Calu3 (cell line): ENCODE data around the gene SRSF11. TPM values are rescaled to one million over a fixed set of nuclear protein-coding genes. Genes with fewer than 3 reads are reported as not detected.
A peak's percentile ranks its signal among the peaks of the same experiment; 100 is the strongest.
"Not testable (repeated sequence)": the region's sequence is repeated elsewhere in the genome, so short reads cannot be mapped to it uniquely, and the experiment has no call there.

Experiments used
- Bru-seq: library from RNA; stranded (reverse); fragments of 400-500 nt; gene quantifications from one replicate; lab custom pipeline; 2021; lab: Mats Ljungman, UMichigan
- BruChase-seq, 2 experiments: library from RNA; stranded (reverse); fragments of 400-500 nt; gene quantifications; one replicate each; lab custom pipeline; 2021; lab: Mats Ljungman, UMichigan
- BruUV-seq: library from RNA; stranded (reverse); fragments of 400-500 nt; replicated peaks from 2 replicates; lab custom pipeline; 2021; lab: Mats Ljungman, UMichigan
- CTCF ChIA-PET: fragments of 300-600 bp; sonication (Branson Sonifier 250); formaldehyde crosslinking; loops from one replicate; lab custom pipeline; 2022; ENCODE audit warnings: antibody characterized with exemption; lab: Charles Lee
- DNase-seq: peaks from one replicate; pipeline ENCODE4 v3.0.0; 2022
- H3K27ac Mint-ChIP-seq: one replicate; pipeline ENCODE4 v1.8.0; 2022; ENCODE audit warnings: mixed read lengths; ENCODE audit not compliant: unreplicated experiment
- H3K27me3 Mint-ChIP-seq: one replicate; pipeline ENCODE4 v1.8.0; 2022; ENCODE audit warnings: mixed read lengths; ENCODE audit not compliant: unreplicated experiment
- H3K36me3 Mint-ChIP-seq: one replicate; pipeline ENCODE4 v1.8.0; 2022; ENCODE audit warnings: mild to moderate bottlenecking, moderate library complexity, mixed read lengths; ENCODE audit not compliant: insufficient read depth, unreplicated experiment
- H3K4me1 Mint-ChIP-seq: one replicate; pipeline ENCODE4 v1.8.0; 2022; ENCODE audit warnings: mild to moderate bottlenecking, low read depth, mixed read lengths; ENCODE audit not compliant: unreplicated experiment
- H3K4me3 Mint-ChIP-seq: one replicate; pipeline ENCODE4 v1.8.0; 2022; ENCODE audit warnings: mild to moderate bottlenecking, low read depth, moderate library complexity, mixed read lengths; ENCODE audit not compliant: unreplicated experiment
- H3K9me3 Mint-ChIP-seq: one replicate; pipeline ENCODE4 v1.8.0; 2022; ENCODE audit warnings: low read depth, mixed read lengths; ENCODE audit not compliant: unreplicated experiment
- intact Hi-C: fragments of 100-400 bp; cut with micrococcal nuclease; formaldehyde crosslinking; loops from one replicate; pipeline ENCODE4 v1.10.0; 2022; ENCODE audit not compliant: unreplicated experiment
- long read RNA-seq: library from polyadenylated mRNA; stranded (forward); transcript quantifications from one replicate; pipeline ENCODE4 v2.0.0, GENCODE V29; 2022
- total RNA-seq: library from RNA; stranded (reverse); gene quantifications from 2 replicates; pipeline ENCODE4 v1.2.3, GENCODE V29; 2022
- TF ChIP-seq, protein P1 (sequence below): fragments of 200-600 bp; IDR thresholded peaks from one replicate; pipeline ENCODE4 v1.8.0; 2022; ENCODE audit warnings: antibody characterized with exemption; ENCODE audit not compliant: unreplicated experiment

The SRSF11 gene, protein sequence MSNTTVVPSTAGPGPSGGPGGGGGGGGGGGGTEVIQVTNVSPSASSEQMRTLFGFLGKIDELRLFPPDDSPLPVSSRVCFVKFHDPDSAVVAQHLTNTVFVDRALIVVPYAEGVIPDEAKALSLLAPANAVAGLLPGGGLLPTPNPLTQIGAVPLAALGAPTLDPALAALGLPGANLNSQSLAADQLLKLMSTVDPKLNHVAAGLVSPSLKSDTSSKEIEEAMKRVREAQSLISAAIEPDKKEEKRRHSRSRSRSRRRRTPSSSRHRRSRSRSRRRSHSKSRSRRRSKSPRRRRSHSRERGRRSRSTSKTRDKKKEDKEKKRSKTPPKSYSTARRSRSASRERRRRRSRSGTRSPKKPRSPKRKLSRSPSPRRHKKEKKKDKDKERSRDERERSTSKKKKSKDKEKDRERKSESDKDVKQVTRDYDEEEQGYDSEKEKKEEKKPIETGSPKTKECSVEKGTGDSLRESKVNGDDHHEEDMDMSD
- total RNA-seq (143 and 148 TPM in 2 replicates), Bru-seq, nascent RNA (percentile 96 among the genes with signal in this experiment), BruChase-seq, experiment 1, labeled RNA remaining after a 6-hour chase (percentile 96 among the genes with signal in this experiment), BruChase-seq, experiment 2, labeled RNA remaining after a 2-hour chase (percentile 94 among the genes with signal in this experiment)
- long read RNA-seq, full-length matches to known transcripts: 17 of 114 reads
- long read RNA-seq, partial matches to known transcripts: 56 of 114 reads
- long read RNA-seq, other reads (novel, unspliced or antisense): 41 of 114 reads

DNA sequence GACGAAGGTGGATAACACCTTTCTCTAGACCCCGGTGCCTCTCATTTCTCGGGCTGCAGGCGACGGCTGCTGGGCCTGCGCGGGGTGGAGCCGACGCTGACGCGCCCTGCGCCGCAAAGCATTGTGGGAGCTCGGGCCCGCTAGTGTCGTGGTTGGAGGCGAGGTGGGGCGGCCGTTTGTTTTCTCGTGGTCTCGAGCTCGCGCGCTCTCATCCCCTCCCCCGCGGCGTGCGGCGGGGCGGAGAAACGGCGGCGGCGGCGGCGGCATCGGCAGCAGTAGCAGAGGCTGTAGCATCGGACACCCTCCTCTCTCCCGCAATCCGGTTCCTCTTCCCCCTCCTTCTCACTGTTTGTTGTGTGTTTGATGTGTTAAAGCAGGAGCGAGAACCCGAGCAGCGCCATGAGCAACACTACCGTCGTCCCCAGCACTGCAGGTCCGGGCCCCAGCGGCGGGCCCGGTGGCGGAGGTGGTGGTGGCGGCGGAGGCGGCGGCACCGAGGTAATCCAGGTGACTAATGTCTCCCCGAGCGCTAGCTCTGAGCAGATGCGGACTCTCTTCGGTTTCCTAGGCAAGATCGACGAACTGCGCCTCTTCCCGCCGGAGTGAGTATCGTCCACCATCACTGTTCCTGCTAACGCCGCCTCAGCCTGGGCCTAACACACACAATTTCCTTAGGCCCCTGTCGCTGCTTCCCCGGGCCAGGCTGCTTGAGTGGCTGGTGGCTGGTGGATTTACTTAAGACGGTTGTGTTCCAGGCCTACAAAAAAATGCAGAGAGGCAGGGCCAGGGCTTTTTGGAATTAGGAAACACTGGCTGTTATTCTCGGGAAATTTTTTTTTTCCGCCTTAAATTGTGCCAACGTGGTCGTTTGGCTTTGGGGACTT lies at the start of gene SRSF11:
Gene SRSF11 (plus strand): TSS at position 143 of the 884 bp plus-strand sequence. CDS start 257 bp downstream, at position 400.
- Mint-ChIP-seq H3K27me3 (no peaks in the 10 kb centered on the region), H3K4me1 (peaks cover 33% of the 10 kb centered on the region), H3K36me3 (peaks cover 33% of the 10 kb centered on the region), H3K9me3 (no peaks in the 10 kb centered on the region), H3K4me3 (peak within 1 kb of the TSS; percentile 89), H3K27ac (peak within 1 kb of the TSS; percentile 95)
- no TSS peak for BruUV-seq
- peak; percentile 97 for DNase-seq
- intact Hi-C loops: loop anchor here (1.0 to 5.0 kb wide), 2 partner anchors 191 to 267 kb away; partner anchors contain the start of gene CTH
- TF ChIP-seq, protein P1, sequence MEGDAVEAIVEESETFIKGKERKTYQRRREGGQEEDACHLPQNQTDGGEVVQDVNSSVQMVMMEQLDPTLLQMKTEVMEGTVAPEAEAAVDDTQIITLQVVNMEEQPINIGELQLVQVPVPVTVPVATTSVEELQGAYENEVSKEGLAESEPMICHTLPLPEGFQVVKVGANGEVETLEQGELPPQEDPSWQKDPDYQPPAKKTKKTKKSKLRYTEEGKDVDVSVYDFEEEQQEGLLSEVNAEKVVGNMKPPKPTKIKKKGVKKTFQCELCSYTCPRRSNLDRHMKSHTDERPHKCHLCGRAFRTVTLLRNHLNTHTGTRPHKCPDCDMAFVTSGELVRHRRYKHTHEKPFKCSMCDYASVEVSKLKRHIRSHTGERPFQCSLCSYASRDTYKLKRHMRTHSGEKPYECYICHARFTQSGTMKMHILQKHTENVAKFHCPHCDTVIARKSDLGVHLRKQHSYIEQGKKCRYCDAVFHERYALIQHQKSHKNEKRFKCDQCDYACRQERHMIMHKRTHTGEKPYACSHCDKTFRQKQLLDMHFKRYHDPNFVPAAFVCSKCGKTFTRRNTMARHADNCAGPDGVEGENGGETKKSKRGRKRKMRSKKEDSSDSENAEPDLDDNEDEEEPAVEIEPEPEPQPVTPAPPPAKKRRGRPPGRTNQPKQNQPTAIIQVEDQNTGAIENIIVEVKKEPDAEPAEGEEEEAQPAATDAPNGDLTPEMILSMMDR: no peak
- CTCF ChIA-PET: interaction anchor here (1.3 kb wide), 1 partner anchor 189 kb away, joined by 3 read pairs; no protein-coding TSS in a partner anchor

DNA sequence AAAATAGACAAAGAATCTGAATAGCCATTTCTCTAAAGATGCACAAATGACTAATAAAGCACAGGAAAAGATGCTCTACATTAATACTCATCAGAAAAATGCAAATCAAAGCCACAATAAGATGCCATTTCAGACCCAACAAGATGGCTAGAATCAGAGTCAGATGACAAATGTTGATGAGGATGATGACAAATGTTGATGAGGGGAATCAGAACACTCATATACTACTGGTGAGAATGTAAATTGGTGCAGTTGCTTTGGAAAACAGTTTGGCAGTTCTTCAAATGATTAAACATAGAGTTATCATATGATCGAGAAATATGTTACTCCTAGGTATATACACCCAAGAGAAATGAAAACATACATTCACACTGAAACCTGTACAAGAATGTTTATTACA lies 49.7 kb upstream of the SRSF11 start:
- no peaks in the 10 kb centered on the region for H3K27me3 Mint-ChIP-seq
- no peaks in the 10 kb centered on the region for H3K9me3 Mint-ChIP-seq
- TF ChIP-seq, protein P1: no peak
- H3K4me1 Mint-ChIP-seq: peaks cover 10% of the 10 kb centered on the region
- no peaks in the 10 kb centered on the region for H3K36me3 Mint-ChIP-seq
- CTCF ChIA-PET: no interaction called here
- no peak overlapping the region for H3K27ac Mint-ChIP-seq
- H3K4me3 Mint-ChIP-seq: no peak overlapping the region
- no peak for DNase-seq
- BruUV-seq: no TSS peak
- intact Hi-C loops: no loop called here

DNA sequence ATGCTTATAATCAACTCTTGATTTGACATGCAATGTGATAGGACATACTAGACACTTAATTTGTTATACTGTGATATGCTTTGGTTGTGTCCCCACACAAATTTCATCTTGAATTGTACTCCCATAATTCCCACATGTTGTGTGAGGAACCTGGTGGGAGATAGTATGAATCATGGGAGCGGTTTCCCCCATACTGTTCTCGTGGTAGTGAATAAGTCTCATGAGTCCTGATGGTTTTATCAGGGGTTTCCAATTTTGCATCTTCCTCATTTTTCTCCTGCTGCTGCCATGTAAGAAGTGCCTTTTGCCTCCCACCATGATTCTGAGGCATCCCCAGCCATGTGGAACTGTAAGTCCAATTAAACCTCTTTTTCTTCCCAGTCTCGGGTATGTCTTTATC lies 36.0 kb upstream of the SRSF11 start:
- DNase-seq, H3K4me1 Mint-ChIP-seq, H3K4me3 Mint-ChIP-seq, intact Hi-C loops, BruUV-seq, H3K27me3 Mint-ChIP-seq, CTCF ChIA-PET, H3K36me3 Mint-ChIP-seq, H3K27ac Mint-ChIP-seq, H3K9me3 Mint-ChIP-seq: not testable (repeated sequence)

DNA sequence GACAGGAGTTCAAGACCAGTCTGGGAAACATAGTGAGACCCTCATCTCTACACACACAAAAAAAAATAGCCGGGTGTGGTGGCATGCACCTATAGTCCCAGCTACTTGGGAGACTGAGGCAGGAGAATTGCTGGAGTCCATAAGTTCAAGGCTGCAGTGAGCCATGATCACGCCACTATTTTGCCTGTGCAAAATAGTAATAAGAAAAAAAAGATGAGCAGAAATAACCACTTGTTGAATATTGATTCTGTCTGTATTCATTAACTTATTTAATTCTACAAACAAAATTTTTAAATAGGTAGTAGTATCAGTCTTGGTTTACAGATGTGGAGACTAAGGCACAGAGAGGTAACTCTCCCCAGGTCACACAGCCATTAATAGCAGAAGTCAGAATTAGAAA lies 32.7 kb upstream of the SRSF11 start:
- no peaks in the 10 kb centered on the region for H3K27me3 Mint-ChIP-seq
- H3K4me3 Mint-ChIP-seq: no peak overlapping the region
- BruUV-seq: no TSS peak

More for the DNA sequence above, 32.7 kb upstream of the SRSF11 start:
- no peaks in the 10 kb centered on the region for H3K4me1 Mint-ChIP-seq
- TF ChIP-seq, protein P1: no peak
- intact Hi-C loops: no loop called here
- no peaks in the 10 kb centered on the region for H3K36me3 Mint-ChIP-seq
- CTCF ChIA-PET: no interaction called here
- no peak for DNase-seq
- no peaks in the 10 kb centered on the region for H3K9me3 Mint-ChIP-seq
- H3K27ac Mint-ChIP-seq: no peak overlapping the region
